HepG2 (cell line): ENCODE data around the gene CIAO3. TPM values are rescaled to one million over a fixed set of nuclear protein-coding genes. Genes with fewer than 3 reads are reported as not detected.
A peak's percentile ranks its signal among the peaks of the same experiment; 100 is the strongest.

Experiments
- BHLHE40 ChIP-seq: IDR thresholded peaks from 2 replicates; pipeline ENCODE4 v1.6.1; 2011; ENCODE audit warnings: low read length, improper control_type of control experiment
- FOSL1 ChIP-seq: sonication (generic); formaldehyde crosslinking; IDR thresholded peaks from 2 replicates; pipeline ENCODE4 v1.9.0; 2021; ENCODE audit warnings: missing genetic modification reagents, borderline replicate concordance
- GATA4 ChIP-seq: sonication (generic); IDR thresholded peaks from 2 replicates; pipeline ENCODE4 v1.6.1; 2016; ENCODE audit warnings: antibody characterized with exemption, low read depth, borderline replicate concordance
- KLF12 ChIP-seq: sonication (generic); formaldehyde crosslinking; IDR thresholded peaks from 2 replicates; pipeline ENCODE4 v1.4.0; 2020; ENCODE audit warnings: missing genetic modification reagents, borderline replicate concordance
- MTA1 ChIP-seq: sonication (generic); formaldehyde crosslinking; IDR thresholded peaks from 2 replicates; pipeline ENCODE4 v1.4.0; 2020; ENCODE audit warnings: missing genetic modification reagents, mild to moderate bottlenecking, borderline replicate concordance
- RFXAP ChIP-seq: sonication (generic); formaldehyde crosslinking; IDR thresholded peaks from 2 replicates; pipeline ENCODE4 v1.4.0; 2020; ENCODE audit warnings: missing genetic modification reagents, borderline replicate concordance
- SCMH1 ChIP-seq: sonication (generic); formaldehyde crosslinking; IDR thresholded peaks from 2 replicates; pipeline ENCODE4 v1.9.0; 2021; ENCODE audit warnings: missing genetic modification reagents, mild to moderate bottlenecking, borderline replicate concordance
- SP1 ChIP-seq, 2 experiments: fragments of 450-650 bp in 1 of 2; sonication (generic) in 1 of 2; formaldehyde crosslinking in 1 of 2; IDR thresholded peaks; 2 replicates each; pipeline versions ENCODE4 v1.4.0 to v1.6.1; 2016 to 2020; ENCODE audit warnings: missing genetic modification reagents in 1 of 2
- TGIF2 ChIP-seq: IDR thresholded peaks from 2 replicates; pipeline ENCODE4 v1.6.1; 2016; ENCODE audit warnings: control low read depth, missing compliant biosample characterization
- ZFP36L1 ChIP-seq: sonication (generic); formaldehyde crosslinking; IDR thresholded peaks from 2 replicates; pipeline ENCODE4 v1.8.0; 2022; ENCODE audit warnings: mild to moderate bottlenecking, missing genetic modification reagents, moderate library complexity
- ZKSCAN8 ChIP-seq: IDR thresholded peaks from 2 replicates; pipeline ENCODE4 v1.6.1; 2016; ENCODE audit warnings: borderline replicate concordance, missing genetic modification reagents, missing compliant biosample characterization
- ZNF207 ChIP-seq: fragments of 450-650 bp; IDR thresholded peaks from 2 replicates; pipeline ENCODE4 v1.6.1; 2016; ENCODE audit warnings: antibody characterized with exemption, borderline replicate concordance
- ZNF263 ChIP-seq: sonication (generic); formaldehyde crosslinking; IDR thresholded peaks from 2 replicates; pipeline ENCODE4 v1.4.0; 2020; ENCODE audit warnings: missing genetic modification reagents
- ZNF570 ChIP-seq: sonication (generic); formaldehyde crosslinking; IDR thresholded peaks from 2 replicates; pipeline ENCODE4 v1.4.0; 2020; ENCODE audit warnings: mild to moderate bottlenecking, missing genetic modification reagents, borderline replicate concordance
- polyA plus RNA-seq, 8 experiments: library from polyadenylated mRNA; depleted of rRNA in 3 of 8; stranded (reverse) in 7 of 8; unstranded in 1 of 8; fragments of >200 nt; fragmentation: Illumina TruSeq in 4 of 8; extraction: Trizol in 4 of 8; gene quantifications; 2 replicates each; pipeline versions ENCODE4 v1.2.1 to v1.2.3, GENCODE V29; 2011 to 2016; ENCODE audit warnings: low read depth in 4 of 8, missing spikeins in 1 of 8, mixed read lengths in 1 of 8; ENCODE audit not compliant: insufficient read depth in 1 of 8
- total RNA-seq, 5 experiments: library from RNA; depleted of rRNA; stranded (reverse); fragments of >200 nt; fragmentation: Illumina TruSeq; extraction: Trizol; gene quantifications; 2 replicates each; pipeline ENCODE4 v1.2.3, GENCODE V29; 2016; ENCODE audit warnings: low read depth in 1 of 5
- TF ChIP-seq, protein P1 (sequence below): sonication (generic); formaldehyde crosslinking; IDR thresholded peaks from 2 replicates; pipeline ENCODE4 v1.8.1; 2023; ENCODE audit warnings: missing genetic modification reagents, mild to moderate bottlenecking, borderline replicate concordance
- TF ChIP-seq, protein P2 (sequence below): IDR thresholded peaks from 2 replicates; pipeline ENCODE4 v1.4.0; 2020; ENCODE audit warnings: mild to moderate bottlenecking, missing genetic modification reagents
- TF ChIP-seq, protein P3 (sequence below): sonication (generic); formaldehyde crosslinking; IDR thresholded peaks from 2 replicates; pipeline ENCODE4 v1.9.0; 2022; ENCODE audit warnings: low read depth, missing genetic modification reagents
- TF ChIP-seq, protein P4 (sequence below): sonication (generic); formaldehyde crosslinking; IDR thresholded peaks from 2 replicates; pipeline ENCODE4 v1.4.0; 2020; ENCODE audit warnings: mild to moderate bottlenecking, missing genetic modification reagents
- TF ChIP-seq, protein P5 (sequence below): sonication (generic); formaldehyde crosslinking; IDR thresholded peaks from 2 replicates; pipeline ENCODE4 v1.4.0; 2020; ENCODE audit warnings: missing genetic modification reagents
- TF ChIP-seq, protein P6 (sequence below): sonication (generic); formaldehyde crosslinking; IDR thresholded peaks from 2 replicates; pipeline ENCODE4 v1.8.1; 2022; ENCODE audit warnings: mild to moderate bottlenecking, missing genetic modification reagents

Gene CIAO3
- total and polyA plus RNA-seq, 2 of the 13 experiments (the other 11 are each of a cell fraction or from before 2014, with no cell fraction given): 21.7 to 25.0 TPM

DNA sequence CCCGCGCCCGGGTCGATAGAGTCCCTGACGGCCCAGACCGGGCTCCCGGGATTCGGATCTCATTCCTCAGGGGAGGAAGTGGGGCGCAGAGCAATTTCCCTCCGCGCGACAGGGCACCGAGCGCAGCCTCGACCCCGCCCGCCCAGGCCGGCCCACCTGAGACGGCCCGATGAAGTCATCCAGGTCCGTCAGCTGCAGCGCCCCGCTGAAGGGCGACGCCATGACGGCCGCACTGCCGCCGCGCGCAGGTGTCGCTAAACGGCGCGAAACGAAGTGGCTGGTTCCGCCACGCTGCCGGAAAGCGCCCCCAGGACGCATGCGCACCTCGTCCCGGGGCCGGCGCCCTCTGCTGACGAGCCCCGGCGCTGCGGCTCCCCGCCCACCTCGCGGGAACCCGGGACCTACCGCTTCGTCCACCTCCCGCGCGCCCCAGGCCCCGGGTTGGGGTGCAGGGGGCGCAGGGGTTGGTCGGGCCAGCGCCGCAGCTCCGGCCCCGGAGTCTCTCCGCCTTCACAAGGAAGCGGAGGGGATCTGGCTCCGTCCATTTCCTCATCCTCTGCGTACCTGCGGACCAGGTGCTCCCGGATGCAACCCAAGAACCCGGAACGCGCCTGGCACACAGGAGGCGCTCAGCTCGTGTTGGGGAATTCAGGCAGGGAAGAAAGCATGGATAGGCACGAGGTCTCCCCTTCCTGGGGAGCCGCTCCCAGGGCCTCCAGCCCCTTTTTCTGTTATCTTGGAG is at the start of gene CIAO3 (continued):
- TF ChIP-seq ZNF570: no peak
- TF ChIP-seq SCMH1: no peak
- TF ChIP-seq, protein P1, sequence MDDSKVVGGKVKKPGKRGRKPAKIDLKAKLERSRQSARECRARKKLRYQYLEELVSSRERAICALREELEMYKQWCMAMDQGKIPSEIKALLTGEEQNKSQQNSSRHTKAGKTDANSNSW (CRISPR knock-in tag): no peak
- peak; percentile 65 for TF ChIP-seq ZNF263 (CRISPR knock-in tag)
- TF ChIP-seq FOSL1 (CRISPR knock-in tag): no peak
- TF ChIP-seq GATA4: peak; percentile 49; the same call in 1 of the 2 replicates
- no peak for TF ChIP-seq BHLHE40
- TF ChIP-seq ZKSCAN8 (CRISPR knock-in tag): peak; percentile 80; the same call in 1 of the 2 replicates
- TF ChIP-seq, protein P2, sequence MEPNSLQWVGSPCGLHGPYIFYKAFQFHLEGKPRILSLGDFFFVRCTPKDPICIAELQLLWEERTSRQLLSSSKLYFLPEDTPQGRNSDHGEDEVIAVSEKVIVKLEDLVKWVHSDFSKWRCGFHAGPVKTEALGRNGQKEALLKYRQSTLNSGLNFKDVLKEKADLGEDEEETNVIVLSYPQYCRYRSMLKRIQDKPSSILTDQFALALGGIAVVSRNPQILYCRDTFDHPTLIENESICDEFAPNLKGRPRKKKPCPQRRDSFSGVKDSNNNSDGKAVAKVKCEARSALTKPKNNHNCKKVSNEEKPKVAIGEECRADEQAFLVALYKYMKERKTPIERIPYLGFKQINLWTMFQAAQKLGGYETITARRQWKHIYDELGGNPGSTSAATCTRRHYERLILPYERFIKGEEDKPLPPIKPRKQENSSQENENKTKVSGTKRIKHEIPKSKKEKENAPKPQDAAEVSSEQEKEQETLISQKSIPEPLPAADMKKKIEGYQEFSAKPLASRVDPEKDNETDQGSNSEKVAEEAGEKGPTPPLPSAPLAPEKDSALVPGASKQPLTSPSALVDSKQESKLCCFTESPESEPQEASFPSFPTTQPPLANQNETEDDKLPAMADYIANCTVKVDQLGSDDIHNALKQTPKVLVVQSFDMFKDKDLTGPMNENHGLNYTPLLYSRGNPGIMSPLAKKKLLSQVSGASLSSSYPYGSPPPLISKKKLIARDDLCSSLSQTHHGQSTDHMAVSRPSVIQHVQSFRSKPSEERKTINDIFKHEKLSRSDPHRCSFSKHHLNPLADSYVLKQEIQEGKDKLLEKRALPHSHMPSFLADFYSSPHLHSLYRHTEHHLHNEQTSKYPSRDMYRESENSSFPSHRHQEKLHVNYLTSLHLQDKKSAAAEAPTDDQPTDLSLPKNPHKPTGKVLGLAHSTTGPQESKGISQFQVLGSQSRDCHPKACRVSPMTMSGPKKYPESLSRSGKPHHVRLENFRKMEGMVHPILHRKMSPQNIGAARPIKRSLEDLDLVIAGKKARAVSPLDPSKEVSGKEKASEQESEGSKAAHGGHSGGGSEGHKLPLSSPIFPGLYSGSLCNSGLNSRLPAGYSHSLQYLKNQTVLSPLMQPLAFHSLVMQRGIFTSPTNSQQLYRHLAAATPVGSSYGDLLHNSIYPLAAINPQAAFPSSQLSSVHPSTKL (CRISPR knock-in tag): peak; percentile 23; the same call in 1 of the 2 replicates
- TF ChIP-seq, protein P3, sequence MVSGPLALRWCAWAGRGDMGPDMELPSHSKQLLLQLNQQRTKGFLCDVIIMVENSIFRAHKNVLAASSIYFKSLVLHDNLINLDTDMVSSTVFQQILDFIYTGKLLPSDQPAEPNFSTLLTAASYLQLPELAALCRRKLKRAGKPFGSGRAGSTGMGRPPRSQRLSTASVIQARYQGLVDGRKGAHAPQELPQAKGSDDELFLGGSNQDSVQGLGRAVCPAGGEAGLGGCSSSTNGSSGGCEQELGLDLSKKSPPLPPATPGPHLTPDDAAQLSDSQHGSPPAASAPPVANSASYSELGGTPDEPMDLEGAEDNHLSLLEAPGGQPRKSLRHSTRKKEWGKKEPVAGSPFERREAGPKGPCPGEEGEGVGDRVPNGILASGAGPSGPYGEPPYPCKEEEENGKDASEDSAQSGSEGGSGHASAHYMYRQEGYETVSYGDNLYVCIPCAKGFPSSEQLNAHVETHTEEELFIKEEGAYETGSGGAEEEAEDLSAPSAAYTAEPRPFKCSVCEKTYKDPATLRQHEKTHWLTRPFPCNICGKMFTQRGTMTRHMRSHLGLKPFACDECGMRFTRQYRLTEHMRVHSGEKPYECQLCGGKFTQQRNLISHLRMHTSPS: no peak
- TF ChIP-seq, protein P4, sequence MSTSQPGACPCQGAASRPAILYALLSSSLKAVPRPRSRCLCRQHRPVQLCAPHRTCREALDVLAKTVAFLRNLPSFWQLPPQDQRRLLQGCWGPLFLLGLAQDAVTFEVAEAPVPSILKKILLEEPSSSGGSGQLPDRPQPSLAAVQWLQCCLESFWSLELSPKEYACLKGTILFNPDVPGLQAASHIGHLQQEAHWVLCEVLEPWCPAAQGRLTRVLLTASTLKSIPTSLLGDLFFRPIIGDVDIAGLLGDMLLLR: peak; percentile 69; the same call in 1 of the 2 replicates
- TF ChIP-seq ZNF207: no peak
- 0 out of 2 replicates have a peak, but pooled peaks have one; percentile 36 for TF ChIP-seq ZFP36L1 (CRISPR knock-in tag)
- TF ChIP-seq, protein P5, sequence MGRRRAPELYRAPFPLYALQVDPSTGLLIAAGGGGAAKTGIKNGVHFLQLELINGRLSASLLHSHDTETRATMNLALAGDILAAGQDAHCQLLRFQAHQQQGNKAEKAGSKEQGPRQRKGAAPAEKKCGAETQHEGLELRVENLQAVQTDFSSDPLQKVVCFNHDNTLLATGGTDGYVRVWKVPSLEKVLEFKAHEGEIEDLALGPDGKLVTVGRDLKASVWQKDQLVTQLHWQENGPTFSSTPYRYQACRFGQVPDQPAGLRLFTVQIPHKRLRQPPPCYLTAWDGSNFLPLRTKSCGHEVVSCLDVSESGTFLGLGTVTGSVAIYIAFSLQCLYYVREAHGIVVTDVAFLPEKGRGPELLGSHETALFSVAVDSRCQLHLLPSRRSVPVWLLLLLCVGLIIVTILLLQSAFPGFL (CRISPR knock-in tag): no peak
- peak; percentile 64 for TF ChIP-seq TGIF2 (CRISPR knock-in tag)
- no peak for TF ChIP-seq SP1 (IDR thresholded peaks at IDR 0.05)
- peak; percentile 76 for TF ChIP-seq SP1 (CRISPR knock-in tag; IDR thresholded peaks at IDR 0.05)
- TF ChIP-seq, protein P6, sequence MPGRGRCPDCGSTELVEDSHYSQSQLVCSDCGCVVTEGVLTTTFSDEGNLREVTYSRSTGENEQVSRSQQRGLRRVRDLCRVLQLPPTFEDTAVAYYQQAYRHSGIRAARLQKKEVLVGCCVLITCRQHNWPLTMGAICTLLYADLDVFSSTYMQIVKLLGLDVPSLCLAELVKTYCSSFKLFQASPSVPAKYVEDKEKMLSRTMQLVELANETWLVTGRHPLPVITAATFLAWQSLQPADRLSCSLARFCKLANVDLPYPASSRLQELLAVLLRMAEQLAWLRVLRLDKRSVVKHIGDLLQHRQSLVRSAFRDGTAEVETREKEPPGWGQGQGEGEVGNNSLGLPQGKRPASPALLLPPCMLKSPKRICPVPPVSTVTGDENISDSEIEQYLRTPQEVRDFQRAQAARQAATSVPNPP (CRISPR knock-in tag): no peak
- TF ChIP-seq MTA1: peak; percentile 89
- TF ChIP-seq RFXAP (CRISPR knock-in tag): no peak; the same call in 1 of the 2 replicates
- TF ChIP-seq KLF12: peak; percentile 46; the same call in 1 of the 2 replicates
